G401 (cell line): ENCODE results near the gene TMEM163. TPM values are rescaled to one million over a fixed set of nuclear protein-coding genes. Genes with fewer than 3 reads are reported as not detected.
"Not testable (repeated sequence)": the region's sequence is repeated elsewhere in the genome, so short reads cannot be mapped to it uniquely, and the experiment has no call there.

Experiments
- DNase-seq: peaks from one replicate; pipeline ENCODE4 v3.0.0-alpha.2; 2015; ENCODE audit warnings: low spot score
- in situ Hi-C: cut with HindIII; loops from 2 replicates; pipeline ENCODE4 v1.10.0; 2016; ENCODE audit warnings: low sequenced_read_pairs, mixed read lengths
- total RNA-seq: library from RNA; depleted of rRNA; stranded (reverse); fragments of >200 nt; shearing (Covaris generic); gene quantifications from 2 replicates; pipeline ENCODE4 v1.2.3, GENCODE V29; 2014

The TMEM163 gene
- total RNA-seq, 1 experiment from 2014 or later, result not detected

DNA sequence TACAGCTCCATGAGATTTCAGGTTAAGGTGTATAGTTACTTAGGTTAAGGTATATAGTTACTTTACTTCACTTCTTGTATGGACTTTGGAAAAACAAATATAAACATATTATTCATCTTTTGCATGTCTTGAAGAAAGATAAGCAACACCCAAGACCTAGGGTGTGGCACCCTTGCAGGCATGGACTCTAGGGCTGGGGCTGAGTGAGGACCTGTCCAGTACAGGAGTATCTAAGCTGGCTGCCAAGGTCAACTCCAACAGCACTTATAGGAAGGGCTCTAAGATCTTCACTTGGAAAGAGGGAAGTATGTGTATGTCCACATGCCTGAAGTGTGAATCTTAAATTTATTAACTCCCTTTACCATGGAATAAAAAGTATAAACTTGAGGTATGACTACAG is 7.1 kb upstream of the TMEM163 start:
- DNase-seq, result no peak
- in situ Hi-C loops, result no loop called here

DNA sequence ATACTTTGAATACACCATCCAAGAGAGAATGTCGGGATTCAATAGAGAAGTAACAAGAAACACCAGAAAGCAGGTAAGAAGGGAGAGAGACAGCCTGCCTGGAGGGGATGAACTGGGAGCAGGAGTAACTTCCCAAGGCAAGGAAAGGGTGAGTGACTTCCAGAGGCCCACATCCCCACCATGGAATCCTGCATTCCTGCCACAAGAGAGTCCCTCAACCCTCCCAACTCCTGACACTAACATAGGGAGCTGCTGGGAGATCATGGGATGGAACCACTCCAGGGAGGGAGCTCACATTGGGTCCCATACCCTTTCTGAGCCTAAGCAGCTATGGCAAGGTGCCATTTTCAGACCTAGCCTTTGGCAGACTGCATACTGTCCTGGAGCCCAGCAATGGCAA is 5.5 kb upstream of the TMEM163 start:
- DNase-seq, result no peak
- in situ Hi-C loops, result no loop called here

- in situ Hi-C loops, DNase-seq: not testable (repeated sequence)
These were observed 4.9 kb upstream of the TMEM163 start for GRCh38 chr2:134723742-134724141.

GRCh38 chr2:134722728-134723127 is 3.9 kb upstream of the TMEM163 start:
- in situ Hi-C loops, result no loop called here
- no peak for DNase-seq

DNA sequence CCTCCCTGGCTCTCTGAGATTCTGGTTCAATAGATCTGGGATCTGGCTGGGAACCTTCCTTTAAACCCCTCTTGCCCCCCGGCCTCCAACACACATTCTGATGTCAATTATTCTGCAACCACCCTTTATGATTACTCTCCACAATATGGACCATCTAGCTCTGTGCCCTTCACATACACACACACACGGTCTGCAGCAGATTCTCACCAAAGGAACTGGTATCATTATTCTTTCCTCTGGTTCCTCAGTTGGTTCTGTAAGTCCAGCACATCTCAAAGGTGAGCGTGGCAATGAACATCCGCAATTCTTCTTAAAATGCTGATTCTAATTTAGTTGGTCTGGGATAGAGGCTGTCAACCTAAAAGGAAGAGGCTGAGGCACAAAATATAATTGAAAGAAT is 2.8 kb upstream of the TMEM163 start:
- DNase-seq, result no peak
- in situ Hi-C loops, result no loop called here

- peak; percentile 38 for DNase-seq
- in situ Hi-C loops, result no loop called here
These were observed 580 bp downstream of the TMEM163 start for GRCh38 chr2:134718023-134718816.

- in situ Hi-C loops, result no loop called here
- DNase-seq, result peak; percentile 73
These were observed 1.3 kb downstream of the TMEM163 start for GRCh38 chr2:134717286-134718022.

DNA sequence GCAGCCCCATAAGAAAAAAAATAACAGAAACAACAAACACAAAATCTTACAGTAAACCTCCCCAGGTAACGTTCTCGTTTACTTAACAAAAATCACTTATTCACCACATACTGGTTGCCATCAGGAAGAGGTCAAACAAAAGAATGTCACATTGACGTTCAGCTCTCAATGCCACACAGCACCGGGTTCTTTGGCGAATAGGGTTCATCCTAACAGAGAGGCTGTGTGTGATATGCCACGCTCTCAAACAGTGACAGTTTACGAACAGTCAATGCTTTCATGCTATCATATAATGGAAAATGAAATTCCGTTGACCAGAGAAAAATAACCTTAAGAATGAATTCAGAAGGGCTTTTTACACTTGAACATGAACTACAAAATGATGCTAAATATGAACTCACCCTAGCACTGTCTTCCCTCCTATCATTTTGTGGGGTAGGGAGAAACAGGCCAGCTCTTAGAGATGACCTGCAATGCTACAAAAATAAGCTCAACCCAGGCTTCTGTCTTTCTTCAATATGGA is 2.0 kb downstream of the TMEM163 start:
- peak; percentile 69 for DNase-seq
- in situ Hi-C loops, result no loop called here

DNA sequence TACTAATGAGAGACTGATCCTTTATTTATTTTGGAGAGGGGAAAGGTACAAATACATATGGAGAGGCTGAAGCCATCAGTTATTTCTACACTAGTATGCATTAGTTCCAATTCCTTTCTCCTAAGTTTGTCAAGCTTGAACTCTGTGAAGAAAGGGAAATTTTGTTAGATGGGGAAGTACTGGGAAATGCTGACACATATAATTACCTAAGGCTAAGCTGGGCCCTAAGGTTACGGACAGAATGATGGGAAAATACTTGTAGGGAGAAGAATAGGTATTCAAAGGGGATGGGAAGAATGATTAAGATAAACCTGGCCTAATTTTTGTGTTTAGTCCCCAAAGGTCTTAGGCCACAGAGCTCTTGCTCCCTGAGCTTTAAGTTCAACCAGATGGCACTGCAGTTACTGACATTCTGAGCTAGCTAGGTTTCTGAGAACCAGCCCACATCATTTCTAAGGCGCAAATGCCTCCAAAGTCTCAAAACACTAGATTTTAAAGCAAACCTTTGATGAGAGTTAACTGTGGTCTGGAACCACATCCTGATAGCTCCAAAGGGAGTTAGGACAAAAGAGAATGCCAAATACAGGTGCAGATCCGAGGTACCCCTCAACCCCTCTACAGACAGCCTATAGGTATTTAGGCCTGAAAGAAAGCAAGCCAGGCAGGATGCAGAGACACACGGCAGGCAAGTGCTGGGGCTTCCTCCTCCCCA is 2.7 kb downstream of the TMEM163 start:
- DNase-seq, result peak; percentile 53
- in situ Hi-C loops, result no loop called here

DNA sequence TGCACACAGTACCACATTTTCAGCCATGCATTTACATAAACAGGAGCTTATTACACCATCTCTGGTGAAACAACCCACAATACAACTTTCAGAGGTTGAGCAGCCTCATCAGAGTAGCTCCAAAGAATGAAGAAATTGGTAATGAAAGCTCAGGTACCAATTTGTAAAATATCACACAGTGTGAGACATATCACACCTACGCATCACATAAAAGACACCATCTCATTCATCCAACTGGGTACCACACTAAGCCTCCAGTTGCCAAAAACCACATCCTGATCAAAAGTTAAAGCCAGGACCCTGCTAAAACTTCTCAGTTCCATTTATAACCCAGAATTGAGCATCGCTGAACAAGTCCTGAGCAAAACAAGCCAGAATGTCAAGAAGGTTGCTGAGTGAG is 4.6 kb downstream of the TMEM163 start:
- in situ Hi-C loops, result no loop called here
- DNase-seq, result no peak

DNA sequence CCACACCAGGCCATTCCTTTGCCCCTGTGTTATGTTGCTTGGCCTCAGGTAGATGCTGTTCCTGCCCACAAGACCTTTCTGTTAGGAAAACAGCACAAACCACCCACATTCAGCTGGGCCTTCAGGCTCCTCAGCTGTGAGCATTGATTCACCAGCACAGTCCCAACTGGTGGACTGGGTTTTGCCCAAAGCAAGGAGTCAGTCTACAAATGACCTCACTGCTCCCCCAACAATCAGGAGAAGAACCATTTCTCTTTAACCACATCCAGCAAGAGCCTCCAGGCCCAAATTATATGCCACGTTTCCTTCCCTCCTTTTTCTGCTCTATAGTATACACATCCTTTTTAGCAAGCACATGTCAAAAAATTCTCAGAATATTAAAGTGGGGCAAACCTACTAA is 5.2 kb downstream of the TMEM163 start:
- in situ Hi-C loops, result no loop called here
- DNase-seq, result peak; percentile 37

DNA sequence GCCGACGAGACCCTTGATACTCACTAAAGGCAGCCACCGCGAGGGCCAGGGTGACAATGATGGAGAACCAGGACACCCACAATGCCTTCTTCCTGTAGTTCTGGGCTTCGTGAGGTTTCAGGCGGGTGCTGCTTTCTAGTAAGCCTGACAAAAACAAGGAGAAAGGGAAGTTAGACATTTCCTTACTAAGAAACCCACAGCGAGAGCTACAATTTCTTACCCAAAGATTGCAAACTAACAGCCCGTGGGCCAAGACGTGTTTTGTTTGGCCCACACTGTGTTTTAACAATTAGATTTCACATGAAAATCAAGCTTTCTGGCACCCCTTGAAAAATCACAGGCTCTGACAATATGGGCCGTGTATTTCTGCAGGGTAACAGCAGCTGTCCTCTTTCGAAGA is 5.6 kb downstream of the TMEM163 start:
- DNase-seq, result no peak
- in situ Hi-C loops, result no loop called here

- in situ Hi-C loops, result no loop called here
- DNase-seq, result peak; percentile 60
These were observed 6.1 kb downstream of the TMEM163 start for GRCh38 chr2:134712736-134713135.

DNA sequence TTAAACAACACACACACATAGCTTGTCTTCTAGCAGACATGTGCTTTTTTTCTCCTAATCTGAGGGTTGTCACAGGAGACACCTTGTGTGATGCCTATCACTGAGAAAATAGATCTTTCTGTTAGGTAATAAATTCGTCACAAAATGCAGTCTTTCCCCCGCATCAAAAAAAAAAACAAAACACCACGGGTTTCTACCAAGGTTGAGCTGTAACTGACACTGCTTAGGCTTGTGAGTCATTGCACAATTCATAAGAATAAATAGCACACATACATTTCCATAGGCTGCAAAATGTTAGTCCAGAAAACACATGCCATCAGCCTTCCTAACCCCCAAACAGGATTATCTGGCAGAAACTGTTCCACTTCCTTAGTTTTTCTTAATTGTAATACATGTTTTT is 6.5 kb downstream of the TMEM163 start:
- in situ Hi-C loops, result no loop called here
- DNase-seq, result peak; percentile 22

GRCh38 chr2:134711692-134712091 is 7.1 kb downstream of the TMEM163 start:
- in situ Hi-C loops, result no loop called here
- DNase-seq, result no peak

DNA sequence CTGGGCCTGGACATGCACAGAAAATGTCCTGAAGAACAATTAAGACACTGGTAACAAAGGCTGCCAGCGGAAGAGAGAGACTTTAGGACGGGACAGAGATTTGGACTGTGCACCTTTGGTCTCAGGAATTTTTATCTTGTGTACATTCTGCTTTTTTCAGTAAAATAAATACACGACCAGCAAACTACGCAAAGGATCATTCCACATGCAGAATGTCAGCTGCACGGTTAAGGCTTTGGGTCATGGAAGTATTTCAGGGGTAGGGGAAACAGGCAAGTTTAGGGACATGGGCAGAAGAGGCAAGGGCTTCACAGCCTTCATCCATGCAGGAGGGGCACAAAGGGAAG is 11.5 kb downstream of the TMEM163 start:
- no peak for DNase-seq
- in situ Hi-C loops, result no loop called here

DNA sequence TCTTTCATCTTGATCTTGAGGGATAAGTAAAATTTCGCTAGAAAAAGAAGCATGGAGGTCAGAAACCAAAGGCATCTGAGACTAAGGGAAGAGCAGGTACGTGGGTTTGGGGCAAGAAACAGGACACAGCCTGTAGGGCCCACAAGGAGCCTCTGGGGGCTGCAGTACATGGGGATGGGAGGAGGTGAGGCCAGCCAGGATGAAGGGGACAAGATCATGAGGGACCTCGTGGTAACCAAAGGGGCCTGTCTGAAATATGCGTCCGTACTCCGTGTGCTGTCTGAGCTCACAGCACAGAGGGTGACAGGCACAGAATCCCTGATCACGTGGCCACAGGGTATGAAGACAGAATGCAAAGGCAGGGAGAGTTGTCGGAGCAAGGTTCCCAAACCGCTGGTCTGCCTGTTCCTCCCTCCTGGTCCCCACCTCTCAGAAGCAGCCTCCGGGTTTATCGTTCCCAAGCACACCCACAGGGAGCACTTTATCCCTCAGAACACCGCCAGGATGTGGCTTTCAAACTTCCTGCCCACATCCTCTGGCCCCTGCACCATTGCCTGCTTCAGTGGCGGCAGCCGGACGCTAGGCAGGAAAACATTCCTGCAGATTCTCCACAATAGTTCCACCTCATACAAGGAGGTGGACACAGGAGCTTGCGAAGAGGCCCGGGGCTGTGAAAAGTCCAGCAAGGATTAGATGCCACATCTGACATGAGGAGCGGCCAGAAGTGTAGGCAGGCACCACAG is 12.0 kb downstream of the TMEM163 start:
- in situ Hi-C loops, result no loop called here
- peak; percentile 82 for DNase-seq

GRCh38 chr2:134705861-134706586 is 12.8 kb downstream of the TMEM163 start:
- in situ Hi-C loops, result no loop called here
- DNase-seq, result peak; percentile 74

GRCh38 chr2:134704173-134704572 is 14.6 kb downstream of the TMEM163 start:
- in situ Hi-C loops, result no loop called here
- DNase-seq, result no peak
